SK-N-SH treated with all-trans-retinoic acid at 6 μM for 48 hours (cell line): ENCODE results near the gene FOXA2.

Experiments
- ATAC-seq: fragments of 200-7000 bp; cut with Tn5 transposase; 3 replicates; pipeline ENCODE4 v1.9.1; 2020; ENCODE audit warnings: mild to moderate bottlenecking, moderate library complexity
- ARNTL ChIP-seq: fragments of 450-650 bp; formaldehyde crosslinking; IDR thresholded peaks from 2 replicates; pipeline ENCODE4 v1.5.0; 2020; ENCODE audit warnings: low read depth, mild to moderate bottlenecking, moderate library complexity, borderline replicate concordance
- BACH2 ChIP-seq: fragments of 250-450 bp; sonication (Bioruptor Pico); IDR thresholded peaks from 2 replicates; pipeline ENCODE4 v1.9.0; 2021; ENCODE audit warnings: mild to moderate bottlenecking, borderline replicate concordance
- CSDC2 ChIP-seq: fragments of 250-450 bp; sonication (Bioruptor Pico); IDR thresholded peaks from 2 replicates; pipeline ENCODE4 v1.5.0; 2020; ENCODE audit warnings: mild to moderate bottlenecking, moderate library complexity
- CSRNP3 ChIP-seq: fragments of 250-450 bp; sonication (Bioruptor Pico); IDR thresholded peaks from 2 replicates; pipeline ENCODE4 v1.5.1; 2021; ENCODE audit warnings: mild to moderate bottlenecking, moderate library complexity
- ESRRG ChIP-seq: fragments of 250-450 bp; sonication (Bioruptor Pico); IDR thresholded peaks from 2 replicates; pipeline ENCODE4 v1.6.1; 2021; ENCODE audit warnings: mild to moderate bottlenecking
- GLIS3 ChIP-seq: fragments of 250-450 bp; sonication (Bioruptor Pico); IDR thresholded peaks from 2 replicates; pipeline ENCODE4 v1.5.0; 2020; ENCODE audit warnings: mild to moderate bottlenecking, moderate library complexity
- OSR1 ChIP-seq: fragments of 250-450 bp; sonication (Bioruptor Pico); IDR thresholded peaks from 2 replicates; pipeline ENCODE4 v1.8.0; 2022; ENCODE audit warnings: moderate library complexity, mild to moderate bottlenecking, inconsistent platforms
- RARB ChIP-seq: fragments of 250-450 bp; sonication (Bioruptor Pico); IDR thresholded peaks from 2 replicates; pipeline ENCODE4 v1.8.0; 2021; ENCODE audit warnings: mild to moderate bottlenecking, moderate library complexity
- TCF4 ChIP-seq: fragments of 250-450 bp; sonication (Bioruptor Pico); IDR thresholded peaks from 2 replicates; pipeline ENCODE4 v1.8.0; 2021; ENCODE audit warnings: mild to moderate bottlenecking, moderate library complexity, borderline replicate concordance
- TOX ChIP-seq: fragments of 250-450 bp; sonication (Bioruptor Pico); IDR thresholded peaks from 2 replicates; pipeline ENCODE4 v1.8.0; 2021; ENCODE audit warnings: mild to moderate bottlenecking, moderate library complexity, borderline replicate concordance
- TSHZ2 ChIP-seq: fragments of 250-450 bp; sonication (Bioruptor Pico); IDR thresholded peaks from 2 replicates; pipeline ENCODE4 v1.5.0; 2020; ENCODE audit warnings: mild to moderate bottlenecking, moderate library complexity
- ZC3H10 ChIP-seq: fragments of 250-450 bp; sonication (Bioruptor Pico); IDR thresholded peaks from 2 replicates; pipeline ENCODE4 v1.5.1; 2021; ENCODE audit warnings: mild to moderate bottlenecking, moderate library complexity
- ZFP3 ChIP-seq: fragments of 250-450 bp; sonication (Bioruptor Pico); IDR thresholded peaks from 2 replicates; pipeline ENCODE4 v1.5.0; 2020; ENCODE audit warnings: mild to moderate bottlenecking, moderate library complexity
- ZFP30 ChIP-seq: fragments of 450-650 bp; formaldehyde crosslinking; IDR thresholded peaks from 2 replicates; pipeline ENCODE4 v1.5.0; 2022; ENCODE audit warnings: mild to moderate bottlenecking, moderate library complexity
- ZNF565 ChIP-seq: fragments of 450-650 bp; formaldehyde crosslinking; conservative IDR thresholded peaks from 2 replicates; pipeline ENCODE4 v1.5.0; 2020; ENCODE audit warnings: low read depth, mild to moderate bottlenecking, moderate library complexity
- ZNF70 ChIP-seq: fragments of 450-650 bp; formaldehyde crosslinking; IDR thresholded peaks from 2 replicates; pipeline ENCODE4 v1.5.0; 2020; ENCODE audit warnings: mild to moderate bottlenecking, moderate library complexity
- ZNF8 ChIP-seq: fragments of 450-650 bp; formaldehyde crosslinking; IDR thresholded peaks from 2 replicates; pipeline ENCODE4 v1.5.0; 2020; ENCODE audit warnings: mild to moderate bottlenecking, moderate library complexity
- TF ChIP-seq, protein P1 (sequence below): fragments of 250-450 bp; sonication (Bioruptor Pico); IDR thresholded peaks from 2 replicates; pipeline ENCODE4 v1.5.1; 2020; ENCODE audit warnings: low read depth, mild to moderate bottlenecking, moderate library complexity
- TF ChIP-seq, protein P2 (sequence below): fragments of 250-450 bp; sonication (Bioruptor Pico); IDR thresholded peaks from 2 replicates; pipeline ENCODE4 v1.8.0; 2021; ENCODE audit warnings: low read depth, mild to moderate bottlenecking, moderate library complexity, borderline replicate concordance
- TF ChIP-seq, protein P3 (sequence below): fragments of 250-450 bp; sonication (Bioruptor Pico); IDR thresholded peaks from 2 replicates; pipeline ENCODE4 v1.8.0; 2020; ENCODE audit warnings: mild to moderate bottlenecking, moderate library complexity, borderline replicate concordance

FOXA2 gene

GRCh38 chr20:22576273-22576672, 8.1 kb downstream of the FOXA2 start:
- TF ChIP-seq BACH2 (CRISPR knock-in tag): no peak
- TF ChIP-seq TSHZ2 (CRISPR knock-in tag): no peak
- TF ChIP-seq ZNF565: no peak
- no peak for TF ChIP-seq CSDC2 (CRISPR knock-in tag)
- no peak for TF ChIP-seq TOX (CRISPR knock-in tag)
- TF ChIP-seq, protein P1, sequence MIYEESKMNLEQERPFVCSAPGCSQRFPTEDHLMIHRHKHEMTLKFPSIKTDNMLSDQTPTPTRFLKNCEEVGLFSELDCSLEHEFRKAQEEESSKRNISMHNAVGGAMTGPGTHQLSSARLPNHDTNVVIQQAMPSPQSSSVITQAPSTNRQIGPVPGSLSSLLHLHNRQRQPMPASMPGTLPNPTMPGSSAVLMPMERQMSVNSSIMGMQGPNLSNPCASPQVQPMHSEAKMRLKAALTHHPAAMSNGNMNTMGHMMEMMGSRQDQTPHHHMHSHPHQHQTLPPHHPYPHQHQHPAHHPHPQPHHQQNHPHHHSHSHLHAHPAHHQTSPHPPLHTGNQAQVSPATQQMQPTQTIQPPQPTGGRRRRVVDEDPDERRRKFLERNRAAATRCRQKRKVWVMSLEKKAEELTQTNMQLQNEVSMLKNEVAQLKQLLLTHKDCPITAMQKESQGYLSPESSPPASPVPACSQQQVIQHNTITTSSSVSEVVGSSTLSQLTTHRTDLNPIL (CRISPR knock-in tag): no peak
- TF ChIP-seq ZNF70: no peak
- no peak for TF ChIP-seq ARNTL (CRISPR knock-in tag)
- TF ChIP-seq ZFP3: no peak
- no peak for TF ChIP-seq GLIS3 (CRISPR knock-in tag)
- no peak for TF ChIP-seq ESRRG (CRISPR knock-in tag)
- TF ChIP-seq ZC3H10 (CRISPR knock-in tag): no peak
- no peak for TF ChIP-seq ZNF8 (CRISPR knock-in tag)
- no peak for TF ChIP-seq TCF4 (CRISPR knock-in tag)
- TF ChIP-seq RARB (CRISPR knock-in tag): no peak
- no peak for TF ChIP-seq OSR1 (CRISPR knock-in tag)
- TF ChIP-seq ZFP30 (CRISPR knock-in tag): no peak
- no peak for TF ChIP-seq CSRNP3
- TF ChIP-seq, protein P2, sequence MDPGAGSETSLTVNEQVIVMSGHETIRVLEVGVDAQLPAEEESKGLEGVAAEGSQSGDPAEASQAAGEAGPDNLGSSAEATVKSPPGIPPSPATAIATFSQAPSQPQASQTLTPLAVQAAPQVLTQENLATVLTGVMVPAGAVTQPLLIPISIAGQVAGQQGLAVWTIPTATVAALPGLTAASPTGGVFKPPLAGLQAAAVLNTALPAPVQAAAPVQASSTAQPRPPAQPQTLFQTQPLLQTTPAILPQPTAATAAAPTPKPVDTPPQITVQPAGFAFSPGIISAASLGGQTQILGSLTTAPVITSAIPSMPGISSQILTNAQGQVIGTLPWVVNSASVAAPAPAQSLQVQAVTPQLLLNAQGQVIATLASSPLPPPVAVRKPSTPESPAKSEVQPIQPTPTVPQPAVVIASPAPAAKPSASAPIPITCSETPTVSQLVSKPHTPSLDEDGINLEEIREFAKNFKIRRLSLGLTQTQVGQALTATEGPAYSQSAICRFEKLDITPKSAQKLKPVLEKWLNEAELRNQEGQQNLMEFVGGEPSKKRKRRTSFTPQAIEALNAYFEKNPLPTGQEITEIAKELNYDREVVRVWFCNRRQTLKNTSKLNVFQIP (CRISPR knock-in tag): no peak
- TF ChIP-seq, protein P3, sequence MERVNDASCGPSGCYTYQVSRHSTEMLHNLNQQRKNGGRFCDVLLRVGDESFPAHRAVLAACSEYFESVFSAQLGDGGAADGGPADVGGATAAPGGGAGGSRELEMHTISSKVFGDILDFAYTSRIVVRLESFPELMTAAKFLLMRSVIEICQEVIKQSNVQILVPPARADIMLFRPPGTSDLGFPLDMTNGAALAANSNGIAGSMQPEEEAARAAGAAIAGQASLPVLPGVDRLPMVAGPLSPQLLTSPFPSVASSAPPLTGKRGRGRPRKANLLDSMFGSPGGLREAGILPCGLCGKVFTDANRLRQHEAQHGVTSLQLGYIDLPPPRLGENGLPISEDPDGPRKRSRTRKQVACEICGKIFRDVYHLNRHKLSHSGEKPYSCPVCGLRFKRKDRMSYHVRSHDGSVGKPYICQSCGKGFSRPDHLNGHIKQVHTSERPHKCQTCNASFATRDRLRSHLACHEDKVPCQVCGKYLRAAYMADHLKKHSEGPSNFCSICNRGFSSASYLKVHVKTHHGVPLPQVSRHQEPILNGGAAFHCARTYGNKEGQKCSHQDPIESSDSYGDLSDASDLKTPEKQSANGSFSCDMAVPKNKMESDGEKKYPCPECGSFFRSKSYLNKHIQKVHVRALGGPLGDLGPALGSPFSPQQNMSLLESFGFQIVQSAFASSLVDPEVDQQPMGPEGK (CRISPR knock-in tag): no peak
- ATAC-seq: no peak

- no peak for ATAC-seq
- TF ChIP-seq, protein P3 (CRISPR knock-in tag): no peak
- TF ChIP-seq TOX (CRISPR knock-in tag): no peak
- TF ChIP-seq ZNF8 (CRISPR knock-in tag): no peak
- TF ChIP-seq, all 23 proteins: peak for 0
These were observed 8.6 kb downstream of the FOXA2 start for GRCh38 chr20:22575737-22576136.
